SK-N-MC (cell line): Measurements from ENCODE around the gene JADE2.

Experiments
- EZH2 ChIP-seq: fragments of 200-600 bp; sonication (generic); IDR thresholded peaks from one replicate; pipeline ENCODE4 v1.6.1; 2017; ENCODE audit warnings: antibody characterized with exemption
- FOXP2 ChIP-seq: optimal IDR thresholded peaks from 2 replicates; pipeline ENCODE3; 2011; ENCODE audit warnings: mild to moderate bottlenecking, moderate library complexity; ENCODE audit not compliant: insufficient read depth; ENCODE audit errors: extremely low read length, control extremely low read depth
- POLR2AphosphoS5 ChIP-seq: IDR thresholded peaks from 2 replicates; pipeline ENCODE4 v1.6.1; 2012; ENCODE audit warnings: mild to moderate bottlenecking, low read depth, low read length, borderline replicate concordance

GRCh38 chr5:134582281-134582680, 56.8 kb downstream of the JADE2 start:
- TF ChIP-seq EZH2 (no peak), POLR2AphosphoS5 (no peak), FOXP2 (no peak)
